ENCODE measurements around the gene GABBR2.
"Not testable (repeated sequence)": the region's sequence is repeated elsewhere in the genome, so short reads cannot be mapped to it uniquely, and the experiment has no call there.

Gene GABBR2

DNA sequence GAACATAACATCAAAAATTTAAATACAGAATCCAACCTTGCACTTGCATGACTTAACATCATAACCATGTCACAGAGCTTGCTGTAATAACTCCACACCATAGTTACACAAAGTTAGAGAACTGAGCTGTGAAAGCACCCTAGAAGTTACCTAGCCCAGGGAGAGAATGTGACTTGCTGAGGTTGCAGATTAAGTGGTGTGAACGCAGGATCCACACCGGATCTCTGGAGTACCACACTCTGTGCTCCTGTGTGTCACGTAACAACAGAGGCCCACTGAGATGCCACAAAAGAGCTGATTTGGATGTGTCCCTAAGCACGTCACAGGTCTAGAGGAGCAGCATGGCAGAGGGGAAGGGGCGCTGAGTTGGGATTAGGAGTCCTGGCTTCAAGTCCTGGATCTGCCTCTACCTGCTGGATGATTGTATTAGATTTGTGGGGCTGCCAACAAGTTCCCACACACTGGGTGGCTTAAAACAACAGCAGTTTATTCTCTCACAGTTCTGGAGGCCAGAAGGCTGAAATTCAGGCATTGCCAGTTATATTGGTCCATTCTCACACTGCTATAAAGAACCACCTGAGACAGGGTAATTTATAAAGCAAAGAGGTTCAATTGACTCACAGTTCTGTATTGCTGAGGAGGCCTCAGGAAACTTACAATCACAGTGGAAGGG lies 240.0 kb downstream of the GABBR2 start:
- no peak for DNase-seq (ENCODE audit: low read depth)
- TF ChIP-seq, protein P1, sequence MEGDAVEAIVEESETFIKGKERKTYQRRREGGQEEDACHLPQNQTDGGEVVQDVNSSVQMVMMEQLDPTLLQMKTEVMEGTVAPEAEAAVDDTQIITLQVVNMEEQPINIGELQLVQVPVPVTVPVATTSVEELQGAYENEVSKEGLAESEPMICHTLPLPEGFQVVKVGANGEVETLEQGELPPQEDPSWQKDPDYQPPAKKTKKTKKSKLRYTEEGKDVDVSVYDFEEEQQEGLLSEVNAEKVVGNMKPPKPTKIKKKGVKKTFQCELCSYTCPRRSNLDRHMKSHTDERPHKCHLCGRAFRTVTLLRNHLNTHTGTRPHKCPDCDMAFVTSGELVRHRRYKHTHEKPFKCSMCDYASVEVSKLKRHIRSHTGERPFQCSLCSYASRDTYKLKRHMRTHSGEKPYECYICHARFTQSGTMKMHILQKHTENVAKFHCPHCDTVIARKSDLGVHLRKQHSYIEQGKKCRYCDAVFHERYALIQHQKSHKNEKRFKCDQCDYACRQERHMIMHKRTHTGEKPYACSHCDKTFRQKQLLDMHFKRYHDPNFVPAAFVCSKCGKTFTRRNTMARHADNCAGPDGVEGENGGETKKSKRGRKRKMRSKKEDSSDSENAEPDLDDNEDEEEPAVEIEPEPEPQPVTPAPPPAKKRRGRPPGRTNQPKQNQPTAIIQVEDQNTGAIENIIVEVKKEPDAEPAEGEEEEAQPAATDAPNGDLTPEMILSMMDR (conservative IDR thresholded peaks at IDR 0.05; ENCODE audit: low read depth, low read length) = no peak
- H3K4me3 ChIP-seq (ENCODE audit: low read depth, low read length) = no peak overlapping the region

DNA sequence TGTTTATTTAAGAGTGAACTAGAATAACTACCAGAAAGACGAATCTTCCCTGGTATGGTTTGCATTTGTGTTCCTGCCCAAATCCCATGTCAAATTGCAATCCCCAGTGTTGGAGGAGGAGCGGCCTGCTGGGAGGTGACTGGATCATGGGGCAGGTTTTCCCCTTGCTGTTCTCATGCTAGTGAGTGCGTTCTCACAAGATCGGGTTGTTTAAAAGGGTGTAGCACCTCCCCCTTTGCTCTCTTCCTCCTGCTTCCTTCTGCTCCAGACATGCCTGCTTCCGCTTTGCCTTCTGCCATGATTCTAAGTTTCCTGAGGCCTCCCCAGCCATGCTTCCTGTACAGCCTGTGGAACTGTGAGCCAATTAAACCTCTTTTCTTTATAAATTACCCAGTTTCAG lies 242.9 kb downstream of the GABBR2 start:
- no peak for DNase-seq (ENCODE audit: low read depth)
- no peak overlapping the region for H3K4me3 ChIP-seq (ENCODE audit: low read depth, low read length)
- TF ChIP-seq, protein P1 (conservative IDR thresholded peaks at IDR 0.05; ENCODE audit: low read depth, low read length) = no peak

DNA sequence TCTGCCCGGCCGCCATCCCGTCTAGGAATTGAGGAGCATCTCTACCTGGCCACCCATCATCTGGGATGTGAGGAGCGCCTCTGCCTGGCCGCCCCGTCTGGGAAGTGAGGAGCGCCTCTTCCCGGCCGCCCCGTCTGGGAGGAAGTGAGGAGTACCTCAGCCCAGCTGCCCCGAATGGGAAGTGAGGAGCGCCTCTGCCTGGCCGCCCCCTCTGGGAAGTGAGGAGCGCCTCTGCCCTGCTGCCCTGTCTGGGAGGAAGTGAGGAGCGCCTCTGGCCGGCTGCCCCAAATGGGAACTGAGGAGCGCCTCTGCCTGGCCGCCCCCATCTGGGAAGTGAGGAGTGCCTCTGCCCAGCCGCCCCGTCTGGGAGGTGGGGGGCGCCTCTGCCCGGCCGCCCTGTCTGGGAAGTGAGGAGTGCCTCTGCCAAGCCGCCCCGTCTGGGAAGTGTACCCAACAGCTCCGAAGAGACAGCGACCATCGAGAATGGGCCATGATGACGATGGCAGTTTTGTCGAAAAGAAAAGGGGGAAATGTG lies 244.5 kb downstream of the GABBR2 start:
- H3K4me3 ChIP-seq (ENCODE audit: low read depth, low read length); DNase-seq (ENCODE audit: low read depth): not testable (repeated sequence)

DNA sequence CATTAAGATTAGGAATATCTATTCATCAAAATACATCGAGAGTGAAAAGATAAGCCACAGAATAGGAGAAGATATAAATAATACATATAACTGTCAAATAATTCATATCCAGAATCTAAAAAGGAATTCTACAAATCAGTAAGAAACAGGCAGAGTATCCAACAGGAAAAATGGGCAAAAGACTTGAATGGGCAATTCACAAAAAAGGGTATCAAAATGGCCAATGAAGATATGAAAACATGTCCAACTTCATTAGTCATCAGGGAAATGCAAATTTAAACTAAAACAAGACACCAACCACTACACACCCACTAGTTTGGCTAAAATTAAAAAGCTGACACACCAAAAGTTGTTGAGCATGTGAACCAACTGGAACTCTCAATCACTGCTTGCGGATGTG lies 246.4 kb downstream of the GABBR2 start:
- DNase-seq (ENCODE audit: low read depth) = no peak
- TF ChIP-seq, protein P1 (conservative IDR thresholded peaks at IDR 0.05; ENCODE audit: low read depth, low read length) = no peak
- no peak overlapping the region for H3K4me3 ChIP-seq (ENCODE audit: low read depth, low read length)

DNA sequence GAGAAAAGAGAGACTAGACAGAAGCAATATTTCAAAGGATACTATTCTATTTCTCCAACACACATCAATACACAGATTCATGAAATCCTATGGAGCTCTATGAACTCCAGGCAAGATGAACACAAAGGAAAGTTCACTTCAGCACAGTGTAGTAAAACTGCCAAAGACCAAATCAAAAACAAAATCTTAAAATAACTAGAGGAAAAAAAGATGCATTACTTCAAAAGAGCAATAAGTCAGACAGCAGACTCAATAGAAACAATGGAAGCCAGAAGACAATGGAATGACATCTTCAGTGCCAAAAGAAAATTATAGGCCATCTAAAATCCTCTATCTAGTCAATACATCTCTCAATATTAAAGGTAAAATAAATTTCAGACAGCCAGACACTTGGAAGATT lies 248.0 kb downstream of the GABBR2 start:
- TF ChIP-seq, protein P1 (conservative IDR thresholded peaks at IDR 0.05; ENCODE audit: low read depth, low read length) = no peak
- H3K4me3 ChIP-seq (ENCODE audit: low read depth, low read length) = no peak overlapping the region
- no peak for DNase-seq (ENCODE audit: low read depth)

DNA sequence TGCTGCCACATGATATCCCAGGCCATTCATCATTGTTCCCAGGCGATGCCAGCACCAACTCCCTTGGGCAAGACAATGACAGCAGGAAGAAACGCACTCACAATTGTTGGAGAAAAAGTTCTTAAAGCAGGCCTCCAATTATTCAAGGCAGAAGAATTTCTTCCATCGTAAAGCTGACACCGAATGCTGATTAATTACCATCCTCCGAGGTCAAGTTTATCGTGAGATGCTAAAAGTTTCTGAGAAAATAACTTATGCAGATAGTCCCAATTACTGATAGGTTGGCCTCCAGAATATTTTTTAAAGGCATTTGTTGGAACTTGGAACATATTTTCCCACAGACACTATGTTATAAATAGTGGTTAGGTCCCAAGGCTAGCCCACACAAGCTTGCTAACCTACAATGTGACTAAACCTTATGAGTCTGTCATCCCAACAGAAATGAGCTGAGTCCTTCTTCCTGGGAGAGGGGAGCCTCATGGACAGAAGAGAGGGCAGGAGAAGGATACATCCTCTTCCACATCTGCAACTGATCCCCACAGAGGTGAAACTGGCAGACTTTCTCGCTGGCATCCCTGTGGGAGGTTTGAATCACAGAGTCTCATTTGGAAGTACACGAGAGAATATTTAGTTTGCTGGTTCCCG lies 250.9 kb downstream of the GABBR2 start:
- TF ChIP-seq, protein P1 (conservative IDR thresholded peaks at IDR 0.05; ENCODE audit: low read depth, low read length) = no peak
- H3K4me3 ChIP-seq (ENCODE audit: low read depth, low read length) = no peak overlapping the region
- DNase-seq (ENCODE audit: low read depth) = no peak

DNA sequence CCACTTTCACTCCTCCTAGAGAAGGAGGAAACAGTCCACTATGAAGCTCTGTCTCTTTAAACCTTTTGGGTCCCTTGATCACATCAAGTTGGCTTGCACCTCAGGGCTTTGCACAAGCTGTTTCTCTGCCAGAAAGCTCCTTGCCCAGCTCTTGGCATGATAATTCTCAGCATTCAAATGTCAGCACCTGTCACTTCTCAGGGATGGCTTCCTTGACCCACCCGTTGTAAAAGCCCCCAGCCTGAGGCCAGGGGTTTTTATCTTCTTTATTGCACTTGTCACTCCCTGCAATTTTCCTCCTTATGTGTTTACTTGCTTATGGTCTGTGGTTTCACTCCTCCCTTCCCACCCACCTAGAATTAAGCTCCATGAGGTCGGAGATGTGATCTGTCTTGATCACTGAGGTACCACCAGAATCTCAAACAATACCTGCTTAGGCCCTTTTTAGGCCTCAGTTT lies 252.6 kb downstream of the GABBR2 start:
- DNase-seq (ENCODE audit: low read depth) = no peak
- TF ChIP-seq, protein P1 (conservative IDR thresholded peaks at IDR 0.05; ENCODE audit: low read depth, low read length) = no peak

More for the DNA sequence above, 252.6 kb downstream of the GABBR2 start:
- no peak overlapping the region for H3K4me3 ChIP-seq (ENCODE audit: low read depth, low read length)
